Measurements from ENCODE around the gene LAMTOR4. TPM values are rescaled to one million over a fixed set of nuclear protein-coding genes. Genes with fewer than 3 reads are reported as not detected.
"Not testable (repeated sequence)": the region's sequence is repeated elsewhere in the genome, so short reads cannot be mapped to it uniquely, and the experiment has no call there.

LAMTOR4 gene
- total RNA-seq, 1 donor from 2014 or later, result 100 TPM

GRCh38 chr7:100128637-100128963 lies 20.1 kb upstream of the LAMTOR4 start:
- intact Hi-C loops (cut with micrococcal nuclease), result no loop called here
- DNase-seq, result no peak
- H3K27ac ChIP-seq (replicated peaks), result no peak overlapping the region
- no peaks in the 10 kb centered on the region for H3K27me3 ChIP-seq (ENCODE audit: low read depth)
- H3K9me3 ChIP-seq (replicated peaks), result no peaks in the 10 kb centered on the region
- no peak for TF ChIP-seq CTCF (IDR thresholded peaks at IDR 0.05; ENCODE audit: borderline replicate concordance)
- H3K4me1 ChIP-seq, result peaks cover 47% of the 10 kb centered on the region
- H3K4me3 ChIP-seq, result no peak overlapping the region
- H3K36me3 ChIP-seq, result no peaks in the 10 kb centered on the region

GRCh38 chr7:100130220-100130607 lies 18.5 kb upstream of the LAMTOR4 start:
- H3K4me1 ChIP-seq, result peaks cover 44% of the 10 kb centered on the region
- not testable (repeated sequence) for H3K36me3 ChIP-seq; H3K27ac ChIP-seq (replicated peaks); DNase-seq; H3K27me3 ChIP-seq (ENCODE audit: low read depth); H3K9me3 ChIP-seq (replicated peaks); H3K4me3 ChIP-seq
- intact Hi-C loops (cut with micrococcal nuclease), result loop anchor here (5.0 kb wide), 1 partner anchor 87 kb away; the partner anchor contains the start of gene PVRIG

GRCh38 chr7:100130608-100131453 lies 17.9 kb upstream of the LAMTOR4 start:
- Histone ChIP-seq H3K9me3 (replicated peaks) (no peaks in the 10 kb centered on the region), H3K27ac (replicated peaks) (no peak overlapping the region), H3K4me1 (peaks cover 39% of the 10 kb centered on the region), H3K27me3 (ENCODE audit: low read depth) (no peaks in the 10 kb centered on the region), H3K4me3 (peak overlapping the region; percentile 22), H3K36me3 (no peaks in the 10 kb centered on the region)
- intact Hi-C loops (cut with micrococcal nuclease), result loop anchor here (5.0 kb wide), 1 partner anchor 86 kb away; the partner anchor contains the start of gene PVRIG
- peak; percentile 79 for DNase-seq
- TF ChIP-seq CTCF (IDR thresholded peaks at IDR 0.05; ENCODE audit: borderline replicate concordance), result peak; percentile 92

- H3K4me1 ChIP-seq, result peaks cover 27% of the 10 kb centered on the region
- H3K27me3 ChIP-seq (ENCODE audit: low read depth), result no peaks in the 10 kb centered on the region
- TF ChIP-seq CTCF (IDR thresholded peaks at IDR 0.05; ENCODE audit: borderline replicate concordance), result no peak
- no peak for DNase-seq
- H3K4me3 ChIP-seq, result no peak overlapping the region
- intact Hi-C loops (cut with micrococcal nuclease), result loop anchor here (5.0 kb wide), 1 partner anchor 85 kb away; the partner anchor contains the start of gene PVRIG
- no peaks in the 10 kb centered on the region for H3K36me3 ChIP-seq
- no peaks in the 10 kb centered on the region for H3K9me3 ChIP-seq (replicated peaks)
- no peak overlapping the region for H3K27ac ChIP-seq (replicated peaks)
These were observed 16.6 kb upstream of the LAMTOR4 start for GRCh38 chr7:100132126-100132525.

- no peaks in the 10 kb centered on the region for H3K27me3 ChIP-seq (ENCODE audit: low read depth)
- H3K9me3 ChIP-seq (replicated peaks), result no peaks in the 10 kb centered on the region
These were observed 16.0 kb upstream of the LAMTOR4 start for GRCh38 chr7:100132697-100133151.

More at GRCh38 chr7:100132697-100133151, 16.0 kb upstream of the LAMTOR4 start:
- peaks cover 21% of the 10 kb centered on the region for H3K4me1 ChIP-seq
- DNase-seq, result peak; percentile 46
- H3K27ac ChIP-seq (replicated peaks), result no peak overlapping the region
- no peaks in the 10 kb centered on the region for H3K36me3 ChIP-seq
- no peak overlapping the region for H3K4me3 ChIP-seq
- intact Hi-C loops (cut with micrococcal nuclease), result loop anchor here (5.0 kb wide), 1 partner anchor 85 kb away; the partner anchor contains the start of gene PVRIG
- peak; percentile 85 for TF ChIP-seq CTCF (IDR thresholded peaks at IDR 0.05; ENCODE audit: borderline replicate concordance)
